ENCODE measurements around the gene TEDC1.

TEDC1 gene

GRCh38 chr14:105489542-105490266 is 1.3 kb upstream of the TEDC1 start:
- TF ChIP-seq POLR2A (IDR thresholded peaks at IDR 0.05; ENCODE audit: low read depth, low read length) (no peak; the same call in 1 of the 2 replicates), TAF1 (IDR thresholded peaks at IDR 0.05; ENCODE audit: borderline replicate concordance, low read depth, low read length) (no peak), POLR2AphosphoS5 (IDR thresholded peaks at IDR 0.05; ENCODE audit: low read depth, low read length) (no peak)
- FAIRE-seq (peak; percentile 91), DNase-seq (ENCODE audit: insufficient read length) (peak; percentile 80)

GRCh38 chr14:105490267-105490571 is 827 bp upstream of the TEDC1 start:
- FAIRE-seq (no peak), DNase-seq (ENCODE audit: insufficient read length) (no peak)
- TF ChIP-seq POLR2AphosphoS5 (IDR thresholded peaks at IDR 0.05; ENCODE audit: low read depth, low read length) = no peak
- TF ChIP-seq POLR2A (IDR thresholded peaks at IDR 0.05; ENCODE audit: low read depth, low read length) = no peak
- no peak for TF ChIP-seq TAF1 (IDR thresholded peaks at IDR 0.05; ENCODE audit: borderline replicate concordance, low read depth, low read length)

- peak; percentile 91 for FAIRE-seq
- TF ChIP-seq POLR2AphosphoS5 (IDR thresholded peaks at IDR 0.05; ENCODE audit: low read depth, low read length) (0 out of 2 replicates have a peak, but pooled peaks have one; percentile 37), POLR2A (IDR thresholded peaks at IDR 0.05; ENCODE audit: low read depth, low read length) (no peak; the same call in 1 of the 2 replicates), TAF1 (IDR thresholded peaks at IDR 0.05; ENCODE audit: borderline replicate concordance, low read depth, low read length) (no peak)
- peak; percentile 88 for DNase-seq (ENCODE audit: insufficient read length)
Observed at GRCh38 chr14:105491366-105491973, 424 bp downstream of the TEDC1 start.

GRCh38 chr14:105492031-105492970 is 1.3 kb downstream of the TEDC1 start:
- TF ChIP-seq TAF1 (IDR thresholded peaks at IDR 0.05; ENCODE audit: borderline replicate concordance, low read depth, low read length) = no peak
- no peak for TF ChIP-seq POLR2A (IDR thresholded peaks at IDR 0.05; ENCODE audit: low read depth, low read length)
- no peak for TF ChIP-seq POLR2AphosphoS5 (IDR thresholded peaks at IDR 0.05; ENCODE audit: low read depth, low read length)
- DNase-seq (ENCODE audit: insufficient read length) (no peak), FAIRE-seq (no peak)

GRCh38 chr14:105492971-105493871 is 2.2 kb downstream of the TEDC1 start:
- FAIRE-seq (no peak), DNase-seq (ENCODE audit: insufficient read length) (no peak)
- TF ChIP-seq TAF1 (IDR thresholded peaks at IDR 0.05; ENCODE audit: borderline replicate concordance, low read depth, low read length) (no peak), POLR2AphosphoS5 (IDR thresholded peaks at IDR 0.05; ENCODE audit: low read depth, low read length) (no peak), POLR2A (IDR thresholded peaks at IDR 0.05; ENCODE audit: low read depth, low read length) (no peak)

DNA sequence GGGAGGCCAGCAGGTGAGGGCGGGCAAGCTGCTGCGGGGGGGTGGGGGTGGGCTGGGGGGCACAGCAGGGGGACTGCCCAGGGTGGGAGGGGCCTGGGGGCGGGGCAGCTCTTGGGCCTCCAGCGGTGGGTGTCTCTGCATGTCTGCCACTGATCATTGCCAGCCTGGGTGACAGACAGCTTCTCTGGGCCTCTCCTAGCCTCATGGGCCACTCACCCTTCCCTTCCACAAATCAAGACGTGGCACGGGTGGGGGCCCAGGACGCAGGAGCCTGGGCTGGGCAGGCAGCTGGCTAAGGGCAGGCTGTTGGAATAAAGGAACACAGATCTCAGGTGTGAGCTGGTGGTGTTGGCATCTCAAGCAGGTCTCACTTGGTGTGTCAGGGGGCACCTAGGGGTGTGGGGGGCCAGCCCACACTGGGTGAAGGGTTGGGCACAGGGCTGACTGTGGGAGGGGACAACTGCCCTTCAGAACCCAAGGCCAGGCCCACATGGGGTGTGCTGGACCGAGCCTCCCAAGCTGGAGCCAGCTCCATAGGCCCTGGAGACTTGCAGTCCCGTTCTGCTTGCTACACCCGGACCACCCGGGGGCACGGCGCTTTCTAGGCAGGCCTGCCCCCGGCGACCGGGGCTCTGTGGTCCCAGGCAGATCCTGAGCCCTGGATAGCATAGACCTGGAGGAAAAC is 3.0 kb downstream of the TEDC1 start:
- FAIRE-seq (no peak), DNase-seq (ENCODE audit: insufficient read length) (no peak)
- TF ChIP-seq TAF1 (IDR thresholded peaks at IDR 0.05; ENCODE audit: borderline replicate concordance, low read depth, low read length) = no peak
- no peak for TF ChIP-seq POLR2A (IDR thresholded peaks at IDR 0.05; ENCODE audit: low read depth, low read length)
- TF ChIP-seq POLR2AphosphoS5 (IDR thresholded peaks at IDR 0.05; ENCODE audit: low read depth, low read length) = no peak

- TF ChIP-seq POLR2A (IDR thresholded peaks at IDR 0.05; ENCODE audit: low read depth, low read length) (no peak), POLR2AphosphoS5 (IDR thresholded peaks at IDR 0.05; ENCODE audit: low read depth, low read length) (no peak), TAF1 (IDR thresholded peaks at IDR 0.05; ENCODE audit: borderline replicate concordance, low read depth, low read length) (no peak)
- DNase-seq (ENCODE audit: insufficient read length) (no peak), FAIRE-seq (no peak)
Observed at GRCh38 chr14:105494606-105494929, 3.5 kb downstream of the TEDC1 start.

DNA sequence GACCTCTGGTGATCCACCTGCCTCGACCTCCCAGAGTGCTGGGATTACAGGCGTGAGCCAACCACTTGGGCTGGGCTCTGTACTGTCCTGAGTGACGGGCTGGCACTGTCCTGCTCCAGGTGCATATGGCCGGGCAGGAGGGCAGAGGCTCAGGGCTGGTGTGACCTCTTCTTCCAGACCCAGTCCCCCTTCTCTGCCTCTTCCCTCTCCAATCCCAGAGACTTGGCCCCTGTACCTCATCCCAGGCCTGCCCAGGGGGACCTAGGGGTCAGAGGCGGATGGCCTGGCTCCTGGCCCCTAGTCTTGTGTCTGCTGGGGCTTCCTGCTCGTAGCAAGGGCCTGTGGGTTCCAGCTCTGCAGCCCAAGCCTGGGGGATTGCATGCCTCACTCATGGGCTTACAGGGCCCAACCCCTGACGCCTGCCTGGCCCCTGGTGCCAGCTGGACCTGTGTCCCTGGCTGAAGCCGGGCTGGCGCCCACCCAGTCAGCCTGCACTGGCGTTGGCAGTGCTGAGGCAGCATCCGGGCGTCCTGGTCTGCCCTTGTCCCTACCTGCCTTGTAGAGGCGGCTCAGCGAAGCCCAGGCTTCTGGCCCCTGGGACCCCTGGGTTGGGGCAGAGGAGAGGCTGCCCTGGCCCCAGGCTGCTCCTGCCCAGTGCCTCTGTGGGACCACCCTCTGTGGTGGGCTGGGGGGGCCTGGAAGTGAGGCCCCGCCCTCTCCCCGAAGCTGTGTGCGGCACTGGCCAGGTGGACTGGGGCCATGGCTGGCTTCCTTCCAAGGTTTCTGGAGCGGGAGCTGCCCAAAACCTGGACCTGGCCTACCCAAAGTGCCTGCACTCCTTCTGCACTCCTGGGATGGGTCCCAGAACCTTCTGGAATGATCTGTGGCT is 4.3 kb downstream of the TEDC1 start:
- TF ChIP-seq TAF1 (IDR thresholded peaks at IDR 0.05; ENCODE audit: borderline replicate concordance, low read depth, low read length) (no peak), POLR2A (IDR thresholded peaks at IDR 0.05; ENCODE audit: low read depth, low read length) (no peak), POLR2AphosphoS5 (IDR thresholded peaks at IDR 0.05; ENCODE audit: low read depth, low read length) (no peak)
- peak; percentile 10 for DNase-seq (ENCODE audit: insufficient read length)

DNA sequence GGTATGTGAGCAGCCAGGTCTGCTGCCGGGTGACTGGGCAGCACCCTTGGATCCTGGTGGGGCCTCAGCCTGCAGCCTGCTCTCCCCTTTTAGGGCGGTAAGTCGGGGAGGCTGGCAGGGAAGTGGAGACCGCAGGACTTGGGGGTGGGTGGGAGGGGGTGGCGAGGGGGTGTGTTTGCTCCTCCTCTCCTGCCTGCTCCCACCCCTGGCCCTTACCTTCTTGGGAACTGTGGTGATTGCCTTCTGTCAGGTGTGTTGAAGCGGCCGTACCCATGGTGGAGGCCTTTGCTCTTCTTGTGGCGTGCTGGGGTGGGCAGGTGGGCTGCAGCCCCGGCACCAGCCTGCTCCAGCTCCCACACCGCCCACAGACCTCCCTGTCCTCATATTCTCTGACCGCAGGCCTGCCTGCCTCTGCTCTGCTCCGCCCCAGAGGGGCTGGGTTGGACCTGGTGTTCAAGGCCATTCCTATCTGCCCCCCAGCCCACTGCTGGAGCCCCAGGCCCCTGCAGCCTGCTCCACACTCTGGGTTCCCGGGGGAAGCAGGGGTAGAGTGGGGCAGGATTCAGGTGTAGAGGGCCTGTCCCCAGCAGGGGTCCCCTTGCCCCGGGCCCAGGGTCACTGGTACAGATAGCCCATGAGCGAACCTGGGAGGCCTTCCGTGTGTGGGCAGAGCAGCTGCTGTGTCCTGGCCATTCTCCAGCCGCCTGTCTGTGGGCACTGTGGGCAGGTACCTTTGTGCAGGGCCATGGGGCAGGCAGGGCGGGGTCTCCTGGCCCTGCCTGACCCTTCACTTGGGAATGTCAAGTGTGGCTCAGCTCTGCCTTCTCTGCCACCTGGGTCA is 5.2 kb downstream of the TEDC1 start:
- FAIRE-seq (no peak), DNase-seq (ENCODE audit: insufficient read length) (peak; percentile 19)
- TF ChIP-seq POLR2A (IDR thresholded peaks at IDR 0.05; ENCODE audit: low read depth, low read length) (no peak), TAF1 (IDR thresholded peaks at IDR 0.05; ENCODE audit: borderline replicate concordance, low read depth, low read length) (no peak), POLR2AphosphoS5 (IDR thresholded peaks at IDR 0.05; ENCODE audit: low read depth, low read length) (no peak)

More for the DNA sequence above, 4.3 kb downstream of the TEDC1 start:
- FAIRE-seq = no peak
